Psoas muscle (tissue), 8 donors: ENCODE measurements around the gene ZBTB7A. TPM values are rescaled to one million over a fixed set of nuclear protein-coding genes. Genes with fewer than 3 reads are reported as not detected.

ENCODE experiments used
- ATAC-seq, 4 donors: fragments of 200-7000 bp; cut with Tn5 transposase; one replicate each; pipeline ENCODE4 v1.9.1; 2020; ENCODE audit warnings: moderate library complexity in 3 of 4, mild to moderate bottlenecking in 2 of 4
- DNase-seq, 2 donors: peaks; one replicate each; pipeline ENCODE4 v3.0.0-alpha.2; 2020
- H3K27ac ChIP-seq: fragments of 200-600 bp; one replicate; pipeline ENCODE4 v1.8.0; 2022
- H3K27me3 ChIP-seq, 3 donors: fragments of 200-600 bp in 1 of 3; one replicate each; pipeline versions ENCODE4 v1.6.1 to v1.8.0; 2013 to 2022; ENCODE audit warnings: low read length in 2 of 3, mild to moderate bottlenecking in 2 of 3, moderate library complexity in 1 of 3; ENCODE audit not compliant: insufficient read depth in 3 of 3
- H3K36me3 ChIP-seq, 2 donors: fragments of 200-600 bp in 1 of 2; one replicate each; pipeline versions ENCODE4 v1.6.1 to v1.8.0; 2013 to 2022; ENCODE audit warnings: low read depth in 1 of 2, mild to moderate bottlenecking in 1 of 2, moderate library complexity in 1 of 2; ENCODE audit not compliant: insufficient read depth in 1 of 2
- H3K4me1 ChIP-seq: fragments of 200-600 bp; one replicate; pipeline ENCODE4 v1.8.0; 2022
- H3K4me3 ChIP-seq: fragments of 200-600 bp; one replicate; pipeline ENCODE4 v1.8.0; 2022; ENCODE audit warnings: mild to moderate bottlenecking
- H3K9me3 ChIP-seq: fragments of 200-600 bp; one replicate; pipeline ENCODE4 v1.8.0; 2022
- CTCF ChIP-seq: fragments of 200-600 bp; IDR thresholded peaks from one replicate; pipeline ENCODE4 v1.8.0; 2022; ENCODE audit warnings: antibody characterized with exemption
- WGBS, 3 donors: extraction: QIAGEN DNeasy Blood & Tissue Kit; methylation state at CpG; one replicate each; pipeline versions ENCODE4 v1.1.6 to v1.1.7; 2013; 5-methylcytosine and 5-hydroxymethylcytosine counted together
- intact Hi-C, 2 donors: fragments of 100-400 bp; cut with DNase I; formaldehyde crosslinking; loops; one replicate each; pipeline versions ENCODE4 v1.11.0 to v1.14.2; 2022
- polyA plus RNA-seq, 3 donors: library from polyadenylated mRNA; stranded (reverse); fragments of 200-250 nt; gene quantifications; one replicate each; pipeline ENCODE4 v1.2.3, GENCODE V29; 2013
- total RNA-seq, 4 donors: library from RNA; stranded (reverse); fragmentation: NEBNext Ultra II Directional in 2 of 4; extraction: Animal tissue kit (Norgen Biotek cat#: 25700) in 2 of 4; gene quantifications; one replicate each; pipeline versions ENCODE4 v1.2.1 to v1.2.4, GENCODE V29; 2021 to 2023
- donor health status: healthy with polysubstance abuse.
- donor health status: DM: no; HTN: no; CAD: no; lungs with moderate emphysema.
- donor health status: Bipolar disorder and iron deficiency.
- donor health status: healthy.
- donor health status: DM: yes; HTN: yes; CAD: no.
- donor health status: DM: no; HTN: no; CAD: no.
- donor health status: DM: no; HTN: no; CAD: no.
- donor health status: DM: yes; HTN: yes; CAD: no.

ZBTB7A gene
- total and polyA plus RNA-seq, 7 donors = 18.5 to 55.9 (median 25.7) TPM

DNA sequence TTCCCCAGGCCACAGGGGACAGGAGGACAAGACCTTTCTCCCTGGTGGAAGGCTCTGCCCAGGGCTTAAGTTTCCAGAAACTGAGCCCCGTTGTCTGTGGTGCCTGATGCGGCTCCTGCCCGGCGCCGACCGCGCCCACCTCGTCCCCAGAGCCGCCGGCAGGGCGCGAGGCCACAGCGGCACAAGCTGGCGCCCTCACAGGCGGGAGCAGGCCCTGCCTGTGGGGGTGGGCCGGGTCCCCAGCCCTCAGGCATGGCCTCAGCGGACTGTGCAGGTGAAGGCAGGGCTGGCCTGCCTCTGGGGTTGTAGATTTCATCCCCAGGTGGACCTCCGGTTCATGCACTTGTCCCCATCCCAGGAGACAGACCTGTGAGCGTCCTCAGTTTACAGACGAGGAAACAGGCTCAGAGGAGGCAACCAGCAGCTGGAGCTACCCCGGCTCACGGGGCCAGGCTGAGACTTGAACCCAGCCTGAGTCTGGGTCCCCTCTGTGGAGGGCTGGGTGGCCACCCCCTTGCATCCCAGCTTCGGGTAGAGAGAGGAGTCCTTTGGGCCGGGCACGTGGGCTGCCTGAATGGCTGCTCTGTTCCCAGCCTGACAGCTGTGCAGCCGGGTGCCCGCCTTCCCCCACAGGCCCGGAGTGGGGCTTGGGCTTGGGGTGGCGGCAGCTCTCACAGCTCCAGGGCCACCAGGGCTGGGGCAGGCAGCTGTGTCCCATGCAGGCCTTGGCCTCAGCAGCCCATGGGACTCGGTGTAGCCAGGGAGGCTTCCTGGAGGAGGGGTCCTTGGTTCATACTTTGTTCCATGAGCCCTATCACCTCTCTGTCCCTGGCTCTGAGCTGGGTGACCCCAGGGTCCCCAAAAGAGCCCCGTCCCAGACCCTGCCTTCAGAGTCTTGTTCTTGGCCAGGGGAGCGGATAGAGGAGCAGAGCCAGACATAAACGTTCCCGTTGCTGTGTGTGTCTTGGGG is 32.4 kb downstream of the ZBTB7A start:
- Histone ChIP-seq H3K27ac (no peak overlapping the region), H3K27me3 (no peaks in the 10 kb centered on the region), H3K4me3 (no peak overlapping the region), H3K4me1 (no peaks in the 10 kb centered on the region), H3K36me3 (peaks cover 0 to 81% of the 10 kb centered on the region in 2 donors), H3K9me3 (no peaks in the 10 kb centered on the region)
- no peak for TF ChIP-seq CTCF
- no peak for DNase-seq
- intact Hi-C loops = no loop called here
- ATAC-seq = no peak
- 76 to 86% (median 80%) methylated on average over 33 to 34 of the region's 34 CpGs for WGBS, 3 donors

DNA sequence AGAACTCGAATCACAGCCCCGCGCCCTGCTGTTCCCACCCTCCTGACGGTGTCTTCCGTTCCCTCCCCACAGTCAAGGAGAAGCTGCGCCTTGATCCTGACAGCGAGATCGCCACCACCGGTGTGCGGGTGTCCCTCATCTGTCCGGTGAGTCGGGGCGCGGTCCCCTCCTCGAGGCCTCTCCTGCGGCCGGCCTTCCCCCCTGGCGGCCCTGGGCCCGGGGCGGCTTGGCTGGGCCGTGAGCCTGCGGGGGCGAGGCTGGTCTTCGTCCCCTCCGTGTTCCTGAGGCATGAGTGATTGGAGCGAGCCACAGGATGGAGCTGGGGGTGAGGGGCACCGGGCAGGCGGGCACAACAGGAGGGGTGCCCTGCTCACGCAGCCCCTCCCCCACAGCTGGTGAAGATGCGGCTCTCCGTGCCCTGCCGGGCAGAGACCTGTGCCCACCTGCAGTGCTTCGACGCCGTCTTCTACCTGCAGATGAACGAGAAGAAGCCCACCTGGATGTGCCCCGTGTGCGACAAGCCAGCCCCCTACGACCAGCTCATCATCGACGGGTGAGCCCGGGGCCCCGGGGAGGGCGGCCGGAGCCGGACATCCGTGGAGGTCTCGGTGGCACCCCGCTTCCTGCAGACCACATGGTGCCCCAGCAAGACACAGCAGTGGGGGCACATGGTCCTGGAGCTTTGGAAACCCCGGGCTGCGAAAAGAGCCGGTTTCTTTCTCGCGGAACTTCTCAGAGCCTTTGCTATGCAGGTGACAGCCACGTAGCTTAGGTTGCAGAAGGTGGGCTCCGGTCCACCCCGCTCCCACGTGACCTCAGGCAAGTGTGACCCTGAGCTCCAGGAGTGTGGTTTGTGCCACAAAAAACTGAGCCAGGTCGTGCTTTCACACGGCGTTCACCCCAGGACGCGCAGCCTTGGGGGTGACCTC is 33.4 kb downstream of the ZBTB7A start:
- Histone ChIP-seq H3K36me3 (peaks cover 4 to 84% of the 10 kb centered on the region in 2 donors), H3K4me3 (no peak overlapping the region), H3K9me3 (no peaks in the 10 kb centered on the region), H3K27ac (no peak overlapping the region), H3K27me3 (no peaks in the 10 kb centered on the region), H3K4me1 (no peaks in the 10 kb centered on the region)
- DNase-seq (no peak), ATAC-seq (no peak)
- intact Hi-C loops = no loop called here
- 90 to 91% (median 90%) methylated on average over 51 to 62 of the region's 63 CpGs for WGBS, 3 donors
- no peak for TF ChIP-seq CTCF

DNA sequence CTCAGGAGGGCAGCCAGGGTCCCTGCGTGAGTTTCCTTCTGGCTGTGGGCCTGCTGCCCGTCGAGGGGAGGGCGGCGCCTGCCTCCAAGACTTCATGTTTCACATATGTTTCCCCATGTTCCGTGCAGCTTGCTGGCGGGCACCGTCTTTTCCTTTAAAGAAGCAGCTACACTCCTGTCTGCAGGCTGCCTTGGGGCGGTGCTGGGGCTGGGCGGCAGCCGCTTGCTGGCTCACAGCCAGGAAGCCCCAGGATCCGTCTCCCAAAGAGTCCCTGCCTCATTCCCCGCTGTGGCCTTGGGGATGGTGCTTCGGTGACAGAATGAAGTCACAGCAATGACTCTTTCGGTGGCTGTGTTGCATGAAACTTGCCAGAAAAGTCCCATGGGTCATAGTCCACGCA is 34.3 kb downstream of the ZBTB7A start:
- Histone ChIP-seq H3K9me3 (no peaks in the 10 kb centered on the region), H3K27ac (no peak overlapping the region), H3K27me3 (no peaks in the 10 kb centered on the region), H3K36me3 (peaks cover 4 to 84% of the 10 kb centered on the region in 2 donors), H3K4me3 (no peak overlapping the region), H3K4me1 (no peaks in the 10 kb centered on the region)
- ATAC-seq = no peak
- TF ChIP-seq CTCF = no peak
- intact Hi-C loops = no loop called here
- no peak for DNase-seq
- WGBS, 3 donors = 72 to 83% (median 77%) methylated on average over 16 of the region's 16 CpGs

GRCh38 chr19:4031420-4031819 is 35.3 kb downstream of the ZBTB7A start:
- intact Hi-C loops = no loop called here
- no peak for TF ChIP-seq CTCF
- 64 to 83% (median 73%) methylated on average over 10 to 11 of the region's 11 CpGs for WGBS, 3 donors
- H3K4me1 ChIP-seq = no peaks in the 10 kb centered on the region
- peaks cover 4 to 82% of the 10 kb centered on the region in 2 donors for H3K36me3 ChIP-seq
- ATAC-seq = no peak
- no peaks in the 10 kb centered on the region for H3K9me3 ChIP-seq
- no peaks in the 10 kb centered on the region for H3K27me3 ChIP-seq
- DNase-seq = no peak
- H3K4me3 ChIP-seq = no peak overlapping the region
- H3K27ac ChIP-seq = no peak overlapping the region
